ENCODE results near the gene ALDH16A1.

- no peak for TF ChIP-seq REST (IDR thresholded peaks at IDR 0.05; ENCODE audit: insufficient replicate concordance, low read depth)
- TF ChIP-seq CTCF (IDR thresholded peaks at IDR 0.05; ENCODE audit: insufficient read depth, low read length): no peak
- TF ChIP-seq GABPA (IDR thresholded peaks at IDR 0.05; ENCODE audit: low read depth): no peak
- no peak for TF ChIP-seq POLR2AphosphoS5 (IDR thresholded peaks at IDR 0.05; ENCODE audit: low read depth)
Observed at GRCh38 chr19:49441210-49441959, 11.6 kb upstream of the ALDH16A1 start, which contains the start of gene SLC17A7.

Data from HL-60 (cell line).